GM12878 (cell line): ENCODE measurements around the gene COL4A1. TPM values are rescaled to one million over a fixed set of nuclear protein-coding genes. Genes with fewer than 3 reads are reported as not detected.

ENCODE experiments used
- CBX5 ChIP-seq: sonication (generic); IDR thresholded peaks from 2 replicates; pipeline ENCODE4 v1.6.1; 2016; ENCODE audit warnings: low read depth, moderate library complexity, mild to moderate bottlenecking, inconsistent platforms
- ESRRA ChIP-seq: IDR thresholded peaks from 2 replicates; pipeline ENCODE4 v1.6.1; 2012; ENCODE audit warnings: mild to moderate bottlenecking, low read length, improper control_type of control experiment
- IKZF1 ChIP-seq: fragments of 450-650 bp; conservative IDR thresholded peaks from 2 replicates; pipeline ENCODE4 v1.6.1; 2017; ENCODE audit warnings: antibody characterized with exemption, mild to moderate bottlenecking
- RCOR1 ChIP-seq: conservative IDR thresholded peaks from 2 replicates; pipeline ENCODE4 v1.6.1; 2012; ENCODE audit warnings: low read depth, low read length, improper control_type of control experiment
- RFX5 ChIP-seq: IDR thresholded peaks from 2 replicates; pipeline ENCODE4 v1.6.1; 2011; ENCODE audit warnings: low read depth, low read length, improper control_type of control experiment
- TCF12 ChIP-seq: IDR thresholded peaks from 2 replicates; pipeline ENCODE4 v1.6.1; 2011; ENCODE audit warnings: low read depth, mild to moderate bottlenecking, low read length
- TCF3 ChIP-seq: IDR thresholded peaks from 2 replicates; pipeline ENCODE4 v1.6.1; 2012; ENCODE audit warnings: low read depth, mild to moderate bottlenecking, low read length, borderline replicate concordance; ENCODE audit not compliant: insufficient read depth
- YBX1 ChIP-seq: fragments of 450-650 bp; IDR thresholded peaks from 2 replicates; pipeline ENCODE4 v1.6.1; 2016; ENCODE audit warnings: antibody characterized with exemption
- ZNF207 ChIP-seq: fragments of 450-650 bp; IDR thresholded peaks from 2 replicates; pipeline ENCODE4 v1.6.1; 2014; ENCODE audit warnings: antibody characterized with exemption, mild to moderate bottlenecking, borderline replicate concordance
- polyA plus RNA-seq, 11 experiments: library from polyadenylated mRNA; depleted of rRNA in 4 of 11; unstranded in 6 of 11; stranded (reverse) in 5 of 11; fragments of >200 nt; fragmentation: Nextera tagmentation in 4 of 11; fragmentation: Illumina TruSeq in 1 of 11; extraction: Ambion mirVana in 4 of 11; extraction: Trizol in 1 of 11; gene quantifications; 1 replicate in 1 of 11; 2 replicates in 10 of 11; pipeline versions ENCODE4 v1.2.1 to v1.2.3, GENCODE V29; 2011 to 2016; ENCODE audit warnings: inconsistent platforms in 2 of 11, missing spikeins in 2 of 11, low read depth in 1 of 11
- total RNA-seq, 4 experiments: library from RNA; depleted of rRNA in 3 of 4; stranded (reverse); fragments of >200 nt in 3 of 4; fragmentation: Illumina TruSeq in 1 of 4; extraction: Trizol in 1 of 4; gene quantifications; 2 replicates each; pipeline versions ENCODE4 v1.2.1 to v1.2.3, GENCODE V29; 2013 to 2021
- TF ChIP-seq, protein P1 (sequence below): fragments of 450-650 bp; IDR thresholded peaks from 2 replicates; pipeline ENCODE4 v1.6.1; 2017; ENCODE audit warnings: mild to moderate bottlenecking
- TF ChIP-seq, protein P2 (sequence below): fragments of 450-650 bp; formaldehyde crosslinking; IDR thresholded peaks from 2 replicates; pipeline ENCODE4 v1.4.0; 2020; ENCODE audit warnings: mild to moderate bottlenecking, moderate library complexity

COL4A1 gene
- total and polyA plus RNA-seq, 10 of the 15 experiments (the other 5 are each of a cell fraction or from before 2014, with no cell fraction given), result 0.07 to 0.31 (median 0.13) TPM; not detected in 6

DNA sequence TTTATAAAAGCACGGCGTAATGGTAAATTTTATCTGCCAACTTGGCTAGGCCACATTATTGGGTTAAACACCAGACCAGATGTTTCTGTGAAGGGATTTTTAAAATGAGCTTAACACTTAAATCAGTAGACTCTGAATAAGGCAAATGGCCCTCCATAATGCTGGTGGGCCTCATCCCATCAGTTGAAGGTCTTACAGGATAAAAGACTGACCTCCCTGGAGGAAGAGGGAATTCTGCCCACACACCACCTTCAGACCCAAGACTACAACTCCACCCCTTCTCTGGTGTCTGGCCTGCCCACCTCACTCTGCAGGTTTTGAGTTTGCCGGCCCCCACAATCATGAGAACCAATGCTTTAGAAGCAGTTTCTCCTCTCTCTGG lies 96.4 kb downstream of the COL4A1 start (continued):
- TF ChIP-seq, protein P1, sequence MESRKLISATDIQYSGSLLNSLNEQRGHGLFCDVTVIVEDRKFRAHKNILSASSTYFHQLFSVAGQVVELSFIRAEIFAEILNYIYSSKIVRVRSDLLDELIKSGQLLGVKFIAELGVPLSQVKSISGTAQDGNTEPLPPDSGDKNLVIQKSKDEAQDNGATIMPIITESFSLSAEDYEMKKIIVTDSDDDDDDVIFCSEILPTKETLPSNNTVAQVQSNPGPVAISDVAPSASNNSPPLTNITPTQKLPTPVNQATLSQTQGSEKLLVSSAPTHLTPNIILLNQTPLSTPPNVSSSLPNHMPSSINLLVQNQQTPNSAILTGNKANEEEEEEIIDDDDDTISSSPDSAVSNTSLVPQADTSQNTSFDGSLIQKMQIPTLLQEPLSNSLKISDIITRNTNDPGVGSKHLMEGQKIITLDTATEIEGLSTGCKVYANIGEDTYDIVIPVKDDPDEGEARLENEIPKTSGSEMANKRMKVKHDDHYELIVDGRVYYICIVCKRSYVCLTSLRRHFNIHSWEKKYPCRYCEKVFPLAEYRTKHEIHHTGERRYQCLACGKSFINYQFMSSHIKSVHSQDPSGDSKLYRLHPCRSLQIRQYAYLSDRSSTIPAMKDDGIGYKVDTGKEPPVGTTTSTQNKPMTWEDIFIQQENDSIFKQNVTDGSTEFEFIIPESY, result no peak
- TF ChIP-seq YBX1, result no peak
- TF ChIP-seq ESRRA, result no peak
- TF ChIP-seq TCF3, result no peak
- TF ChIP-seq RFX5, result no peak
- TF ChIP-seq, protein P2, sequence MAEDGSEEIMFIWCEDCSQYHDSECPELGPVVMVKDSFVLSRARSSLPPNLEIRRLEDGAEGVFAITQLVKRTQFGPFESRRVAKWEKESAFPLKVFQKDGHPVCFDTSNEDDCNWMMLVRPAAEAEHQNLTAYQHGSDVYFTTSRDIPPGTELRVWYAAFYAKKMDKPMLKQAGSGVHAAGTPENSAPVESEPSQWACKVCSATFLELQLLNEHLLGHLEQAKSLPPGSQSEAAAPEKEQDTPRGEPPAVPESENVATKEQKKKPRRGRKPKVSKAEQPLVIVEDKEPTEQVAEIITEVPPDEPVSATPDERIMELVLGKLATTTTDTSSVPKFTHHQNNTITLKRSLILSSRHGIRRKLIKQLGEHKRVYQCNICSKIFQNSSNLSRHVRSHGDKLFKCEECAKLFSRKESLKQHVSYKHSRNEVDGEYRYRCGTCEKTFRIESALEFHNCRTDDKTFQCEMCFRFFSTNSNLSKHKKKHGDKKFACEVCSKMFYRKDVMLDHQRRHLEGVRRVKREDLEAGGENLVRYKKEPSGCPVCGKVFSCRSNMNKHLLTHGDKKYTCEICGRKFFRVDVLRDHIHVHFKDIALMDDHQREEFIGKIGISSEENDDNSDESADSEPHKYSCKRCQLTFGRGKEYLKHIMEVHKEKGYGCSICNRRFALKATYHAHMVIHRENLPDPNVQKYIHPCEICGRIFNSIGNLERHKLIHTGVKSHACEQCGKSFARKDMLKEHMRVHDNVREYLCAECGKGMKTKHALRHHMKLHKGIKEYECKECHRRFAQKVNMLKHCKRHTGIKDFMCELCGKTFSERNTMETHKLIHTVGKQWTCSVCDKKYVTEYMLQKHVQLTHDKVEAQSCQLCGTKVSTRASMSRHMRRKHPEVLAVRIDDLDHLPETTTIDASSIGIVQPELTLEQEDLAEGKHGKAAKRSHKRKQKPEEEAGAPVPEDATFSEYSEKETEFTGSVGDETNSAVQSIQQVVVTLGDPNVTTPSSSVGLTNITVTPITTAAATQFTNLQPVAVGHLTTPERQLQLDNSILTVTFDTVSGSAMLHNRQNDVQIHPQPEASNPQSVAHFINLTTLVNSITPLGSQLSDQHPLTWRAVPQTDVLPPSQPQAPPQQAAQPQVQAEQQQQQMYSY (CRISPR knock-in tag), result no peak
- no peak for TF ChIP-seq RCOR1
- TF ChIP-seq IKZF1, result no peak
- no peak for TF ChIP-seq TCF12
- no peak for TF ChIP-seq ZNF207
- TF ChIP-seq CBX5, result no peak
- TF ChIP-seq, all 136 proteins: peak for 0
